Transverse colon (tissue), 4 donors: ENCODE measurements around the gene USP34. TPM values are rescaled to one million over a fixed set of nuclear protein-coding genes. Genes with fewer than 3 reads are reported as not detected.

Source experiments
- DNase-seq: peaks from one replicate; pipeline ENCODE4 v3.0.0-alpha.2; 2019
- H3K27ac ChIP-seq, 4 donors: fragments of 200-600 bp; sonication (generic); 2 replicates each; pipeline ENCODE4 v1.5.1; 2016 to 2018; ENCODE audit warnings: inconsistent platforms in 4 of 4
- H3K27me3 ChIP-seq: fragments of 200-600 bp; sonication (generic); 2 replicates; pipeline ENCODE4 v1.5.1; 2017; ENCODE audit warnings: inconsistent platforms
- H3K36me3 ChIP-seq, 4 donors: fragments of 200-600 bp; sonication (generic); 2 replicates each; pipeline ENCODE4 v1.5.1; 2017 to 2019; ENCODE audit warnings: inconsistent platforms in 4 of 4
- H3K4me1 ChIP-seq, 4 donors: fragments of 200-600 bp; sonication (generic); 2 replicates each; pipeline ENCODE4 v1.5.1; 2017 to 2020; ENCODE audit warnings: inconsistent platforms in 4 of 4
- H3K4me3 ChIP-seq, 4 donors: fragments of 200-600 bp; sonication (generic); 1 replicate in 1 of 4; 2 replicates in 3 of 4; pipeline versions ENCODE4 v1.5.1 to v1.6.1; 2017 to 2019; ENCODE audit warnings: inconsistent platforms in 4 of 4
- H3K9me3 ChIP-seq, 2 donors: fragments of 200-600 bp; sonication (generic); 2 replicates each; pipeline ENCODE4 v1.5.1; 2017 to 2019; ENCODE audit warnings: inconsistent platforms in 2 of 2
- CTCF ChIP-seq, 5 experiments: fragments of 200-600 bp in 3 of 5; fragments of 450-650 bp in 2 of 5; sonication (generic) in 3 of 5; IDR thresholded peaks; 1 replicate in 2 of 5; 2 replicates in 3 of 5; pipeline ENCODE4 v1.5.1; 2016 to 2017; ENCODE audit warnings: antibody characterized with exemption in 5 of 5, inconsistent platforms in 3 of 5, mild to moderate bottlenecking in 2 of 5, moderate library complexity in 1 of 5
- EP300 ChIP-seq: sonication (generic); formaldehyde crosslinking; IDR thresholded peaks from one replicate; pipeline ENCODE4 v1.6.1; 2017; ENCODE audit warnings: antibody characterized with exemption, low read depth
- POLR2A ChIP-seq: fragments of 450-650 bp; IDR thresholded peaks from one replicate; pipeline ENCODE4 v1.6.1; 2016; ENCODE audit warnings: antibody characterized with exemption, mild to moderate bottlenecking, moderate library complexity
- POLR2AphosphoS5 ChIP-seq, 3 donors: sonication (generic); formaldehyde crosslinking; IDR thresholded peaks; one replicate each; pipeline ENCODE4 v1.6.1; 2016; ENCODE audit warnings: antibody characterized with exemption in 3 of 3
- WGBS, 2 donors: methylation state at CpG; one replicate each; pipeline ENCODE4 v1.1.5; 2018; ENCODE audit warnings: low coverage in 1 of 2; 5-methylcytosine and 5-hydroxymethylcytosine counted together
- in situ Hi-C, 4 donors: fragments of 200-750 bp; cut with MboI; loops; one replicate each; pipeline versions ENCODE4 v1.15.0 to v1.15.1; 2017; ENCODE audit warnings: low sequenced_read_pairs in 3 of 4, low pct_ligation_motif_present in 1 of 4, low pct_unique_long_range_greater_than_20kb in 1 of 4
- intact Hi-C: fragments of 100-400 bp; cut with DNase I; formaldehyde crosslinking; loops from one replicate; pipeline ENCODE4 v1.15.1; 2023; ENCODE audit warnings: low total_unique reads
- total RNA-seq, 4 donors: library from RNA; depleted of rRNA; stranded (reverse); fragments of >200 nt; gene quantifications; one replicate each; pipeline ENCODE4 v1.1.0, GENCODE V29; 2016

Gene USP34
- total RNA-seq, 4 donors from 2014 or later = 103 to 181 (median 115) TPM

GRCh38 chr2:61379521-61379920, 91.4 kb downstream of the USP34 start:
- TF ChIP-seq CTCF (IDR thresholded peaks at IDR 0.05) (no peak), POLR2AphosphoS5 (IDR thresholded peaks at IDR 0.05) (no peak), POLR2A (no peak), EP300 (no peak)
- 85% methylated on average over 2 of the region's 2 CpGs for WGBS, 2 donors
- Histone ChIP-seq H3K9me3 (no peaks in the 10 kb centered on the region), H3K27me3 (no peaks in the 10 kb centered on the region), H3K36me3 (peaks cover 0 to 60% (median 17%) of the 10 kb centered on the region in 4 donors), H3K4me1 (no peaks in the 10 kb centered on the region), H3K27ac (no peak overlapping the region), H3K4me3 (no peak overlapping the region)
- intact Hi-C loops = no loop called here
- in situ Hi-C loops = no loop called here
- DNase-seq = no peak

- TF ChIP-seq CTCF (IDR thresholded peaks at IDR 0.05) (no peak), EP300 (no peak), POLR2AphosphoS5 (IDR thresholded peaks at IDR 0.05) (no peak), POLR2A (no peak)
- intact Hi-C loops = no loop called here
- no peak for DNase-seq
- H3K9me3 ChIP-seq = no peaks in the 10 kb centered on the region
- in situ Hi-C loops = no loop called here
- H3K36me3 ChIP-seq = peaks cover 0 to 66% (median 18%) of the 10 kb centered on the region in 4 donors
- no peak overlapping the region for H3K27ac ChIP-seq
- H3K4me1 ChIP-seq = no peaks in the 10 kb centered on the region
- 92 to 97% methylated on average over 5 of the region's 5 CpGs for WGBS, 2 donors
- no peak overlapping the region for H3K4me3 ChIP-seq
- no peaks in the 10 kb centered on the region for H3K27me3 ChIP-seq
These were observed 92.6 kb downstream of the USP34 start for GRCh38 chr2:61378281-61378680.

GRCh38 chr2:61377046-61377445, 93.8 kb downstream of the USP34 start:
- peaks cover 0 to 55% (median 18%) of the 10 kb centered on the region in 4 donors for H3K36me3 ChIP-seq
- in situ Hi-C loops (no loop called here), intact Hi-C loops (no loop called here)

GRCh38 chr2:61376211-61376610, 94.7 kb downstream of the USP34 start:
- H3K36me3 ChIP-seq = peaks cover 0 to 58% (median 15%) of the 10 kb centered on the region in 4 donors
- intact Hi-C loops = no loop called here
- WGBS, 2 donors = 97 to 98% methylated on average over 4 of the region's 4 CpGs
- H3K4me3 ChIP-seq = no peak overlapping the region
- no peak overlapping the region for H3K27ac ChIP-seq
- H3K9me3 ChIP-seq = no peaks in the 10 kb centered on the region
- no peaks in the 10 kb centered on the region for H3K27me3 ChIP-seq
- no peak for DNase-seq
- in situ Hi-C loops = no loop called here
- TF ChIP-seq POLR2AphosphoS5 (IDR thresholded peaks at IDR 0.05) (no peak), POLR2A (no peak), CTCF (IDR thresholded peaks at IDR 0.05) (no peak), EP300 (no peak)
- H3K4me1 ChIP-seq = no peaks in the 10 kb centered on the region

More at GRCh38 chr2:61377046-61377445, 93.8 kb downstream of the USP34 start:
- H3K27ac ChIP-seq = no peak overlapping the region
- H3K4me3 ChIP-seq = no peak overlapping the region
- 91 to 97% methylated on average over 1 of the region's 1 CpG for WGBS, 2 donors
- no peaks in the 10 kb centered on the region for H3K4me1 ChIP-seq
- TF ChIP-seq POLR2A (no peak), CTCF (IDR thresholded peaks at IDR 0.05) (no peak), POLR2AphosphoS5 (IDR thresholded peaks at IDR 0.05) (no peak), EP300 (no peak)
- no peak for DNase-seq
- H3K9me3 ChIP-seq = no peaks in the 10 kb centered on the region
- no peaks in the 10 kb centered on the region for H3K27me3 ChIP-seq
